ENCODE results near the gene AMPH. TPM values are rescaled to one million over a fixed set of nuclear protein-coding genes. Genes with fewer than 3 reads are reported as not detected.

AMPH gene
- total and polyA plus RNA-seq, 8 donors: 0.90 to 12.5 (median 10.7) TPM

DNA sequence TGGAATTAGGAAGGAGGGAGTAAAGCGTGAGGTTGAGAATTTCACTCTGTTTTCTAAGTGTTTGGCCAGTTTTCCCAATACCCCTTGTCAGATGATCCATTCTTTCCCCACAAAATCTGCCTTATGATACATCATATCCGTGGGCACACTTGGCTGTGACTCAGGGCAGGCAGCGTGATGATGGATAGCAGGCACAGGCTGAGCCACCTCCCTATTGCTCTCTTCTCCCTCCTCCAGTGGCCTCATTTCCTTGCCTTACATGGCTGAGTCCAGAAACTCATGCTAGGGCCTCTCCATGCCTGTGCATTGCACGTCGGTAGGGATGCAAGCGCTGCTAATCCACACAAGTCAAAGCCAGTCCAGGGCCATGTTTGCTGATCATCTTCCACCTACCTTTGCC lies 128.3 kb downstream of the AMPH start:
- DNase-seq: peak in 1 of 4 donors; percentile 14
- TF ChIP-seq, protein P1, sequence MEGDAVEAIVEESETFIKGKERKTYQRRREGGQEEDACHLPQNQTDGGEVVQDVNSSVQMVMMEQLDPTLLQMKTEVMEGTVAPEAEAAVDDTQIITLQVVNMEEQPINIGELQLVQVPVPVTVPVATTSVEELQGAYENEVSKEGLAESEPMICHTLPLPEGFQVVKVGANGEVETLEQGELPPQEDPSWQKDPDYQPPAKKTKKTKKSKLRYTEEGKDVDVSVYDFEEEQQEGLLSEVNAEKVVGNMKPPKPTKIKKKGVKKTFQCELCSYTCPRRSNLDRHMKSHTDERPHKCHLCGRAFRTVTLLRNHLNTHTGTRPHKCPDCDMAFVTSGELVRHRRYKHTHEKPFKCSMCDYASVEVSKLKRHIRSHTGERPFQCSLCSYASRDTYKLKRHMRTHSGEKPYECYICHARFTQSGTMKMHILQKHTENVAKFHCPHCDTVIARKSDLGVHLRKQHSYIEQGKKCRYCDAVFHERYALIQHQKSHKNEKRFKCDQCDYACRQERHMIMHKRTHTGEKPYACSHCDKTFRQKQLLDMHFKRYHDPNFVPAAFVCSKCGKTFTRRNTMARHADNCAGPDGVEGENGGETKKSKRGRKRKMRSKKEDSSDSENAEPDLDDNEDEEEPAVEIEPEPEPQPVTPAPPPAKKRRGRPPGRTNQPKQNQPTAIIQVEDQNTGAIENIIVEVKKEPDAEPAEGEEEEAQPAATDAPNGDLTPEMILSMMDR (IDR thresholded peaks at IDR 0.05): no peak
- Histone ChIP-seq H3K9me3 (no peaks in the 10 kb centered on the region), H3K27ac (no peak overlapping the region), H3K27me3 (peaks cover 0 to 3% of the 10 kb centered on the region in 2 donors), H3K4me1 (no peaks in the 10 kb centered on the region), H3K36me3 (no peaks in the 10 kb centered on the region), H3K4me3 (no peak overlapping the region)
- ATAC-seq: no peak
- intact Hi-C loops (cut with DNase I): no loop called here

GRCh38 chr7:38502289-38502688 lies 128.9 kb downstream of the AMPH start:
- Histone ChIP-seq H3K36me3 (no peaks in the 10 kb centered on the region), H3K9me3 (no peaks in the 10 kb centered on the region), H3K4me1 (no peaks in the 10 kb centered on the region), H3K4me3 (no peak overlapping the region), H3K27ac (no peak overlapping the region), H3K27me3 (peaks cover 0 to 3% of the 10 kb centered on the region in 2 donors)
- no peak for ATAC-seq
- intact Hi-C loops (cut with DNase I): no loop called here
- no peak for DNase-seq
- TF ChIP-seq, protein P1 (IDR thresholded peaks at IDR 0.05): no peak

DNA sequence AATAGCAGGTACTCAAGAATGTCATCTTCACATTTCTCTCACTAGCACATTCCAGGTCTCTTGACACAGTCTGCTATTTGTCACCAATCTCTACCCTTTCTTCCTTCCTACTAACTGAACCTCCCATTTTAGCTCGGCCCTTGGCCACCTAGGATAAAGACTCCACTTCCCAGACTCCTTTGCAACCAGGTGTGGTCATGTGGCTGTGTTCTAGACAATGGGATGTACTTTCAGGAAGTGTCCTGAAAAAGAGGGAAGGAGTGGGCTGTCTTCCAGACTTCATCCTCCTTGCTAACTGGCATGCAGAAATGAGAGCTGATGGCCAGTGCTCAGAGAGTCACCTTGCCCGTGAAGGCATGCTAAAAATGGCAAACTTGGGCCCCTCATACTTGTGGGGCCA lies 139.2 kb downstream of the AMPH start:
- H3K4me1 ChIP-seq: no peaks in the 10 kb centered on the region
- ATAC-seq (no peak), DNase-seq (no peak)
- no peak overlapping the region for H3K4me3 ChIP-seq
- no peak overlapping the region for H3K27ac ChIP-seq
- no peaks in the 10 kb centered on the region for H3K9me3 ChIP-seq
- H3K36me3 ChIP-seq: no peaks in the 10 kb centered on the region
- TF ChIP-seq, protein P1 (IDR thresholded peaks at IDR 0.05): no peak
- intact Hi-C loops (cut with DNase I): no loop called here
- no peaks in the 10 kb centered on the region for H3K27me3 ChIP-seq

GRCh38 chr7:38482521-38482920 lies 148.7 kb downstream of the AMPH start:
- intact Hi-C loops (cut with DNase I): no loop called here
- DNase-seq: no peak
- TF ChIP-seq, protein P1 (IDR thresholded peaks at IDR 0.05): no peak

GRCh38 chr7:38481401-38481800 lies 149.8 kb downstream of the AMPH start:
- no peak overlapping the region for H3K4me3 ChIP-seq
- no peaks in the 10 kb centered on the region for H3K36me3 ChIP-seq
- intact Hi-C loops (cut with DNase I): no loop called here
- TF ChIP-seq, protein P1 (IDR thresholded peaks at IDR 0.05): no peak
- H3K27me3 ChIP-seq: no peaks in the 10 kb centered on the region
- no peak overlapping the region for H3K27ac ChIP-seq
- ATAC-seq (no peak), DNase-seq (no peak)
- H3K9me3 ChIP-seq: peaks cover 0 to 8% of the 10 kb centered on the region in 2 donors
- no peaks in the 10 kb centered on the region for H3K4me1 ChIP-seq

More at GRCh38 chr7:38482521-38482920, 148.7 kb downstream of the AMPH start:
- Histone ChIP-seq H3K27ac (no peak overlapping the region), H3K27me3 (no peaks in the 10 kb centered on the region), H3K4me1 (no peaks in the 10 kb centered on the region), H3K36me3 (no peaks in the 10 kb centered on the region), H3K9me3 (peaks cover 0 to 8% of the 10 kb centered on the region in 2 donors), H3K4me3 (no peak overlapping the region)
- ATAC-seq: no peak

Data from left lung (tissue), 10 donors.